SJCRH30 (cell line): Measurements from ENCODE around the gene VANGL1. TPM values are rescaled to one million over a fixed set of nuclear protein-coding genes. Genes with fewer than 3 reads are reported as not detected.

ENCODE experiments used
- DNase-seq, 2 experiments: peaks; one replicate each; pipeline ENCODE4 v3.0.0-alpha.2; 2015 to 2020
- H3K27ac ChIP-seq: fragments of 250-450 bp; sonication (Bioruptor Pico); 2 replicates; pipeline ENCODE4 v1.5.1; 2020; ENCODE audit warnings: mild to moderate bottlenecking, moderate library complexity
- H3K27me3 ChIP-seq: fragments of 250-450 bp; sonication (Bioruptor Pico); 2 replicates; pipeline ENCODE4 v1.5.1; 2020; ENCODE audit warnings: mild to moderate bottlenecking, moderate library complexity
- H3K36me3 ChIP-seq: fragments of 250-450 bp; sonication (Bioruptor Pico); 2 replicates; pipeline ENCODE4 v1.5.1; 2020; ENCODE audit warnings: mild to moderate bottlenecking, moderate library complexity
- H3K4me1 ChIP-seq: fragments of 250-450 bp; sonication (Bioruptor Pico); 2 replicates; pipeline ENCODE4 v1.5.1; 2020; ENCODE audit warnings: mild to moderate bottlenecking, moderate library complexity
- H3K4me3 ChIP-seq: fragments of 250-450 bp; sonication (Bioruptor Pico); 2 replicates; pipeline ENCODE4 v1.5.1; 2020; ENCODE audit warnings: mild to moderate bottlenecking, moderate library complexity
- H3K9me3 ChIP-seq: fragments of 250-450 bp; sonication (Bioruptor Pico); replicated peaks from 2 replicates; pipeline ENCODE4 v1.5.1; 2020; ENCODE audit warnings: mild to moderate bottlenecking, moderate library complexity
- total RNA-seq: library from RNA; depleted of rRNA; stranded (reverse); fragments of >200 nt; shearing (Covaris generic); gene quantifications from 2 replicates; pipeline ENCODE4 v1.2.3, GENCODE V29; 2014

Gene VANGL1
- total RNA-seq, 1 experiment from 2014 or later: 16.2 TPM

GRCh38 chr1:115685029-115685705, 43.4 kb downstream of the VANGL1 start:
- H3K36me3 ChIP-seq: peaks cover 7% of the 10 kb centered on the region; the same call in 1 of the 2 replicates
- H3K4me1 ChIP-seq: no peaks in the 10 kb centered on the region

GRCh38 chr1:115687744-115688143, 46.0 kb downstream of the VANGL1 start:
- Histone ChIP-seq H3K36me3 (peaks cover 15% of the 10 kb centered on the region; the same call in 1 of the 2 replicates), H3K9me3 (no peaks in the 10 kb centered on the region), H3K27ac (no peak overlapping the region), H3K4me3 (no peak overlapping the region), H3K27me3 (no peaks in the 10 kb centered on the region), H3K4me1 (no peaks in the 10 kb centered on the region)
- no peak for DNase-seq

More at GRCh38 chr1:115685029-115685705, 43.4 kb downstream of the VANGL1 start:
- Histone ChIP-seq H3K4me3 (no peak overlapping the region), H3K27ac (no peak overlapping the region), H3K9me3 (no peaks in the 10 kb centered on the region), H3K27me3 (no peaks in the 10 kb centered on the region)
- DNase-seq: no peak

DNA sequence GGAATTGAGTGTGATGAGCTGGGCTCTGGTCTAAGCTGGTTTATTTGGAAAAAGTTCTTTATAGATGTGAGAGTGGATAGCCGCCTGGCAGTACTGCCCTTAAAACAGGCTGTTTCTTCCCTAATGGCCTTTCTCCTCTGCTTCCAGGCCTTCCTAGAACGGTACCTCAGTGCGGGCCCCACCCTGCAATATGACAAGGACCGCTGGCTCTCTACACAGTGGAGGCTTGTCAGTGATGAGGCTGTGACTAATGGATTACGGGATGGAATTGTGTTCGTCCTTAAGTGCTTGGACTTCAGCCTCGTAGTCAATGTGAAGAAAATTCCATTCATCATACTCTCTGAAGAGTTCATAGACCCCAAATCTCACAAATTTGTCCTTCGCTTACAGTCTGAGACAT, 49.2 kb downstream of the VANGL1 start:
- Histone ChIP-seq H3K36me3 (peaks cover 9% of the 10 kb centered on the region; the same call in 1 of the 2 replicates), H3K4me1 (no peaks in the 10 kb centered on the region), H3K4me3 (no peak overlapping the region), H3K27me3 (no peaks in the 10 kb centered on the region), H3K9me3 (no peaks in the 10 kb centered on the region), H3K27ac (no peak overlapping the region)
- no peak for DNase-seq

DNA sequence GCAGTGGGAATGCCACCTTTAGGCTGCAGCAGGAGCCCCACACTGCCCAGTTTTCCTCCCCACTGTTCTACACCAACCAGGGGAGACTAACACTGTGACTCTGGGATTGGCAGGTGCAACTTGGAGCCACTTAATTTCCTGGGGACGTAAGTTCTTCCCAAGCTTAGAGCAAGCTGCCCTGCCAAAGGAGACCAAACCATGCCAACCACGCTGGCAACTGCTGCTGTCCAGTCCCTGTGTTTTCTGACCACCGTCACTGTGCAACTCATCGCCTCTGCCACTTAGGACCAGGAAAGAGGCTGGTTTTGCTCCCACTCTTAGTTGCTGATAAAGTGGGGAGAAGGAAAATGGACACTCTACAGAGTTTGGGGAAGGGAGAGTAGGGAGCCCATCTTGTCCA, 50.5 kb downstream of the VANGL1 start:
- H3K4me1 ChIP-seq: no peaks in the 10 kb centered on the region
- 0 out of 2 replicates have a peak, but pooled peaks cover 8% of the 10 kb centered on the region for H3K36me3 ChIP-seq
- DNase-seq: no peak
- H3K27me3 ChIP-seq: no peaks in the 10 kb centered on the region
- H3K9me3 ChIP-seq: no peaks in the 10 kb centered on the region
- H3K4me3 ChIP-seq: no peak overlapping the region
- H3K27ac ChIP-seq: no peak overlapping the region

- Histone ChIP-seq H3K27me3 (no peaks in the 10 kb centered on the region), H3K36me3 (0 out of 2 replicates have a peak, but pooled peaks cover 8% of the 10 kb centered on the region), H3K4me1 (no peaks in the 10 kb centered on the region), H3K9me3 (no peaks in the 10 kb centered on the region), H3K4me3 (no peak overlapping the region), H3K27ac (no peak overlapping the region)
- no peak for DNase-seq
These were observed 53.0 kb downstream of the VANGL1 start for GRCh38 chr1:115694805-115695204.

- no peak overlapping the region for H3K27ac ChIP-seq
- 0 out of 2 replicates have a peak, but pooled peaks cover under 1% of the 10 kb centered on the region for H3K4me1 ChIP-seq
- H3K36me3 ChIP-seq: no peaks in the 10 kb centered on the region
- no peak for DNase-seq
- H3K27me3 ChIP-seq: no peaks in the 10 kb centered on the region
- H3K9me3 ChIP-seq: no peaks in the 10 kb centered on the region
- no peak overlapping the region for H3K4me3 ChIP-seq
These were observed 55.8 kb downstream of the VANGL1 start for GRCh38 chr1:115697619-115698018.

DNA sequence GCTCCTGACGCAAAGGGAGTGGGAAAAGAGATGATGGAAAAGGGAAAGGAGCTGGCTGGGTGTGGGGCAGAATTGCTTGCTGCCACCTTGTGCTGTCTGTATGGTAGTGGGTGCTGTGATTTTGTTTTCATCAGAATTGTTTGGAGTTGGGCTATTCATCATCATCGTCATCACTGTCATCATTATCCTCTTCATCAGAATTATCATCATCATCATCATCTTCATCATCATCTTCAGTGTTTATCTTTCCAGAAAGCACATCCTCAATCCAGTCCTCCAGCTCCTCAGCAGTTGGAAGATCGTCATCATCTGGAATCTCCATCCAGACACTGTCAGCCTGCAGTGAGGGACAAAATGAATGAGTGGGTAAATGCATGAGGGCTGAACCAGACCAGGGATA, 59.3 kb downstream of the VANGL1 start:
- Histone ChIP-seq H3K4me3 (no peak overlapping the region), H3K27me3 (no peaks in the 10 kb centered on the region), H3K9me3 (no peaks in the 10 kb centered on the region), H3K36me3 (no peaks in the 10 kb centered on the region), H3K4me1 (0 out of 2 replicates have a peak, but pooled peaks cover 3% of the 10 kb centered on the region), H3K27ac (no peak overlapping the region)
- DNase-seq: no peak

GRCh38 chr1:115702959-115703358, 61.2 kb downstream of the VANGL1 start:
- H3K4me3 ChIP-seq: no peak overlapping the region
- H3K27me3 ChIP-seq: no peaks in the 10 kb centered on the region
- 0 out of 2 replicates have a peak, but pooled peaks cover 3% of the 10 kb centered on the region for H3K4me1 ChIP-seq
- H3K36me3 ChIP-seq: no peaks in the 10 kb centered on the region
- no peak for DNase-seq
- no peaks in the 10 kb centered on the region for H3K9me3 ChIP-seq
- H3K27ac ChIP-seq: no peak overlapping the region

- Histone ChIP-seq H3K36me3 (no peaks in the 10 kb centered on the region), H3K27ac (no peak overlapping the region), H3K27me3 (no peaks in the 10 kb centered on the region), H3K4me3 (no peak overlapping the region), H3K4me1 (0 out of 2 replicates have a peak, but pooled peaks cover 3% of the 10 kb centered on the region), H3K9me3 (no peaks in the 10 kb centered on the region)
- no peak for DNase-seq
These were observed 63.5 kb downstream of the VANGL1 start for GRCh38 chr1:115705085-115705951.

- Histone ChIP-seq H3K36me3 (no peaks in the 10 kb centered on the region), H3K9me3 (no peaks in the 10 kb centered on the region), H3K4me1 (peaks cover 7% of the 10 kb centered on the region), H3K4me3 (no peak overlapping the region), H3K27me3 (no peaks in the 10 kb centered on the region), H3K27ac (no peak overlapping the region)
- DNase-seq: no peak
These were observed 64.2 kb downstream of the VANGL1 start for GRCh38 chr1:115705963-115706362.

DNA sequence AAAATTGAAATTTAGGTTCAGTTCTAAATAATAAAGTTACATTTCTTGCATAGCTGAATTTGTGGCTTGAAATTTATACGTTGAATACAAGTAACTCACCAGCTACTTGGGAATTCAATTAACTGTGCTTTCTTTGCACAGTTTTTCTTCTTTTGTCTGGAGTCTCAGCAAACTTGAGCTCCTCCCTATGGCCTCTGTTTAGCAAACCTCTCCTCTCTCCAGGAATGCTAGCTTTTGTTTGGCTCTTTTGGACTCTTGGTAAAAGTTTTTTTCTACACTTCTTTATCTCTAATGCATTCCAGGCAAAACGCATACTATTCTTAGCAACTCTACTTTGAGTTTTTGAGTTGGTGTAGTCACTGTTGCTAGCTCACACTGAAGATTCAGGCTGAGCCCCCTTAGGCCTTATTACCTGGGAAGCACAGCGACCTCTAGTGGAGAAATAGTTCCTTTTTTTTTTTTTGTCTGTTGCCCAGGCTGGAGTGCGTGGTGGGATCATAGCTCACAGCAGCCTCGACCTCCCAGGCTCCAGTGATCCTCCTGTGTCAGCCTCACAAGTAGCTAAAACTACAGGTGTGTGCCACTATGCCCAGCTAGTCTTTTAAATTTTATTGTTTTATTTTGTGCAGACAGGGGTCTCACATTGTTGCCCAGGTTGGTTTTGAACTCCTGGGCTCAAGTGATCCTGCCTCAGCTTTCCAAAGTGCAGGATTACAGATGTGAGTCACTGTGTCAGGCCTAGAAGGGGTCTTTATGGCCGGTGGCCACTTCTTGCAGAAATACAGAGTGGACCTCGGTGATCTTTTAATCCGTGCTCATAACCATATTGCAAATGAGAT, 65.0 kb downstream of the VANGL1 start:
- H3K4me3 ChIP-seq: no peak overlapping the region
- peaks cover 13% of the 10 kb centered on the region for H3K4me1 ChIP-seq
- no peaks in the 10 kb centered on the region for H3K9me3 ChIP-seq
- DNase-seq: peak; percentile 36 to 77
- H3K27me3 ChIP-seq: no peaks in the 10 kb centered on the region
- H3K36me3 ChIP-seq: no peaks in the 10 kb centered on the region
- H3K27ac ChIP-seq: no peak overlapping the region

DNA sequence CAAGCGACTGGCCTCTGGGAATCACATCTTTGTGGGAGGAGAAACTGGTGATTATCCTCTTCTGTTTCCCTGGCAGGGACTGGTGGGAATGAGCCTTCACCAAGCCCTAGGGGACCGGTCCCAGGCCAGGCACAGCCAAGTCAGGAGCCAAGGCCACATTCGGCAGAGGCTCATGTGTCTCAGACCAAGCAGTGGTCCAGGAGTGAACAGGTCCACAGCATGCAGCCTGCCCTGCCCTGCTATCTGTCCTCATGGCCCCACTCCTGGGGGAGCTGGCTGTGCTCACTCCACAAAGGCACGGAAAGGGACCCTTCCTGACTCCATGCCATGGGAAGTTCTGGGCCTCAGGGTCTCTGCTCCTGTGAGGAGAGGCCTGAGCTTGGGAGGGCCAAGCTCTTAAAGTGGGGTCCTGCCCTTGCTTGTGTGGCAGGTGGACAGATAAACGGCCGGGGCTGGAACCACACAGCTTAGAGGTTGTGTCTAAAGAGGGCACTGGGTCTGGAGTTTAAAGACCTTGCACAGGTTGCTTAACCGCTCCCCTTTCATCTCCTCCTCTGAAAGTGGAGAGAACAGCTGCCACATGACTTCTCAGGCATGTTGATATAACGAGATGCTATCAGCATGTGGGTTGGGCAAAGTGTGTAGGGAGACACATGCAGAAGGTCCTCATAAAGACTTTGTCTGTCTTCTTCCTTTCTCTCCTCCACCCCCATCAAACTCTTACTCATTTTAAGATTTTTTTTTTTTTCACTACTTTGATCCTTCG, 69.3 kb downstream of the VANGL1 start:
- Histone ChIP-seq H3K36me3 (no peaks in the 10 kb centered on the region), H3K27ac (no peak overlapping the region), H3K4me3 (no peak overlapping the region), H3K4me1 (peaks cover 10% of the 10 kb centered on the region), H3K27me3 (no peaks in the 10 kb centered on the region), H3K9me3 (no peaks in the 10 kb centered on the region)
- DNase-seq: peak; percentile 63 to 71

DNA sequence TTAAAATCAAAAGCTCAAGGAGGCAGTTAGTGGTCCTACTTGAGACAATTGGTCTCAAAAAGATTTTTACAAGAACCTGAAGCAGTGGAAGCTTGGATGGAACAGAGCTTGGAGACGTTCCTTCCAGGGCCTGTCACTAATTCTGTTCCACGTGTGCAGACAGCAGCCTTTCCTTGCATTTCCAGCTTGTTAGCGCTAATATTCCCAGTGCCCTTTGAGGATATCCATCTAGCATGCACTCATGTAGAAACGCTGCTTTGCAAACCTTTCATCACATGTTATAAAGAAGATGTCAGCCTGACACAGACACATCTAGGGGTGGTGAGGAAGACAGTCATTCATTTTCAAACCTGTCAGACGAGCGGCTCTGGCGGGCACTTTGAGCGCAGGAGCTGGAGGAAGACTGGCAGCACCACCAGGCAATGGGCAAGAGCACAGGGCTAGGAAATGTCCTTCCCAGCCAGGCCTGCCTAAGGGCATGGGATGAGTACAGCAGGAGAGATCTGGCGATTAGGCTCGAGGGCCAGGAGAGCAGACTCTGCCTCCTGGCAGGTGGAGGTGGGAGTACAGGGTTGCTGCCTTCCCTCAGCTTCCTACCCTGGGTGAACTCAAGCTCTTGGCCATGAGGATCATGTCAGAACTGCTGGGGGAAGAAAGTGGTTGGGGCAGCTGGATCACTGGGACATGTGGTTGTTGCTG, 71.3 kb downstream of the VANGL1 start:
- no peak overlapping the region for H3K27ac ChIP-seq
- H3K4me1 ChIP-seq: peaks cover 14% of the 10 kb centered on the region
- H3K27me3 ChIP-seq: no peaks in the 10 kb centered on the region
- no peaks in the 10 kb centered on the region for H3K9me3 ChIP-seq
- no peak for DNase-seq
- H3K36me3 ChIP-seq: no peaks in the 10 kb centered on the region
- no peak overlapping the region for H3K4me3 ChIP-seq
